ENCODE results near the gene PRICKLE2.

PRICKLE2 gene

GRCh38 chr3:64254443-64254842, 29.2 kb upstream of the PRICKLE2 start:
- in situ Hi-C loops (cut with MboI; ENCODE audit: low sequenced_read_pairs, unreplicated experiment), result no loop called here
- no peak for DNase-seq (ENCODE audit: low spot score)
- TF ChIP-seq CTCF (IDR thresholded peaks at IDR 0.05; ENCODE audit: borderline replicate concordance, control extremely low read depth, extremely low read depth, insufficient read depth, missing control alignments), result no peak

- DNase-seq (ENCODE audit: low spot score), result no peak
- no peak for TF ChIP-seq CTCF (IDR thresholded peaks at IDR 0.05; ENCODE audit: borderline replicate concordance, control extremely low read depth, extremely low read depth, insufficient read depth, missing control alignments)
- in situ Hi-C loops (cut with MboI; ENCODE audit: low sequenced_read_pairs, unreplicated experiment), result no loop called here
These were observed 28.4 kb upstream of the PRICKLE2 start for GRCh38 chr3:64253689-64254088.

- in situ Hi-C loops (cut with MboI; ENCODE audit: low sequenced_read_pairs, unreplicated experiment), result no loop called here
- DNase-seq (ENCODE audit: low spot score), result no peak
- TF ChIP-seq CTCF (IDR thresholded peaks at IDR 0.05; ENCODE audit: borderline replicate concordance, control extremely low read depth, extremely low read depth, insufficient read depth, missing control alignments), result no peak
These were observed 25.8 kb upstream of the PRICKLE2 start for GRCh38 chr3:64251019-64251418.

GRCh38 chr3:64247991-64248646, 22.9 kb upstream of the PRICKLE2 start:
- no peak for DNase-seq (ENCODE audit: low spot score)
- in situ Hi-C loops (cut with MboI; ENCODE audit: low sequenced_read_pairs, unreplicated experiment), result no loop called here
- TF ChIP-seq CTCF (IDR thresholded peaks at IDR 0.05; ENCODE audit: borderline replicate concordance, control extremely low read depth, extremely low read depth, insufficient read depth, missing control alignments), result no peak

GRCh38 chr3:64244011-64244942, 19.0 kb upstream of the PRICKLE2 start:
- no peak for DNase-seq (ENCODE audit: low spot score)
- in situ Hi-C loops (cut with MboI; ENCODE audit: low sequenced_read_pairs, unreplicated experiment), result no loop called here
- no peak for TF ChIP-seq CTCF (IDR thresholded peaks at IDR 0.05; ENCODE audit: borderline replicate concordance, control extremely low read depth, extremely low read depth, insufficient read depth, missing control alignments)

- TF ChIP-seq CTCF (IDR thresholded peaks at IDR 0.05; ENCODE audit: borderline replicate concordance, control extremely low read depth, extremely low read depth, insufficient read depth, missing control alignments), result no peak
- DNase-seq (ENCODE audit: low spot score), result no peak
- in situ Hi-C loops (cut with MboI; ENCODE audit: low sequenced_read_pairs, unreplicated experiment), result no loop called here
These were observed 17.2 kb upstream of the PRICKLE2 start for GRCh38 chr3:64242435-64242834.

All from GM13976 (cell line).